SU-DHL-6 (cell line): ENCODE measurements around the gene STARD3NL.

Source experiments
- CTCF ChIP-seq: fragments of 200-600 bp; sonication (generic); IDR thresholded peaks from one replicate; pipeline ENCODE4 v1.5.1; 2017; ENCODE audit warnings: antibody characterized with exemption, mild to moderate bottlenecking, low read length, moderate library complexity; ENCODE audit not compliant: insufficient read depth, poor library complexity, severe bottlenecking
- EZH2phosphoT487 ChIP-seq: fragments of 200-600 bp; sonication (generic), shearing (Covaris generic); conservative IDR thresholded peaks from 2 replicates; pipeline ENCODE4 v1.6.1; 2018; ENCODE audit warnings: mild to moderate bottlenecking, antibody characterized with exemption, low read length, moderate library complexity, mixed read lengths

GRCh38 chr7:38276096-38276877 is 98.2 kb downstream of the STARD3NL start:
- TF ChIP-seq EZH2phosphoT487 (no peak), CTCF (no peak)
